Activated CD4-positive, alpha-beta T cell treated with anti-CD3 and anti-CD28 coated beads, Interleukin-2, amount 50 U/mL, for 1 hour (primary cell): ENCODE measurements around the gene SIGLEC15.
"Not testable (repeated sequence)": the region's sequence is repeated elsewhere in the genome, so short reads cannot be mapped to it uniquely, and the experiment has no call there.

ENCODE experiments used
- DNase-seq: peaks from one replicate; pipeline ENCODE4 v3.0.0-alpha.2; 2020

SIGLEC15 gene

GRCh38 chr18:45821026-45821425, 4.4 kb upstream of the SIGLEC15 start:
- no peak for DNase-seq

GRCh38 chr18:45821711-45822110, 3.8 kb upstream of the SIGLEC15 start:
- DNase-seq, result no peak

GRCh38 chr18:45826084-45826483, 609 bp downstream of the SIGLEC15 start:
- DNase-seq, result no peak

GRCh38 chr18:45826716-45827115, 1.2 kb downstream of the SIGLEC15 start:
- not testable (repeated sequence) for DNase-seq

DNA sequence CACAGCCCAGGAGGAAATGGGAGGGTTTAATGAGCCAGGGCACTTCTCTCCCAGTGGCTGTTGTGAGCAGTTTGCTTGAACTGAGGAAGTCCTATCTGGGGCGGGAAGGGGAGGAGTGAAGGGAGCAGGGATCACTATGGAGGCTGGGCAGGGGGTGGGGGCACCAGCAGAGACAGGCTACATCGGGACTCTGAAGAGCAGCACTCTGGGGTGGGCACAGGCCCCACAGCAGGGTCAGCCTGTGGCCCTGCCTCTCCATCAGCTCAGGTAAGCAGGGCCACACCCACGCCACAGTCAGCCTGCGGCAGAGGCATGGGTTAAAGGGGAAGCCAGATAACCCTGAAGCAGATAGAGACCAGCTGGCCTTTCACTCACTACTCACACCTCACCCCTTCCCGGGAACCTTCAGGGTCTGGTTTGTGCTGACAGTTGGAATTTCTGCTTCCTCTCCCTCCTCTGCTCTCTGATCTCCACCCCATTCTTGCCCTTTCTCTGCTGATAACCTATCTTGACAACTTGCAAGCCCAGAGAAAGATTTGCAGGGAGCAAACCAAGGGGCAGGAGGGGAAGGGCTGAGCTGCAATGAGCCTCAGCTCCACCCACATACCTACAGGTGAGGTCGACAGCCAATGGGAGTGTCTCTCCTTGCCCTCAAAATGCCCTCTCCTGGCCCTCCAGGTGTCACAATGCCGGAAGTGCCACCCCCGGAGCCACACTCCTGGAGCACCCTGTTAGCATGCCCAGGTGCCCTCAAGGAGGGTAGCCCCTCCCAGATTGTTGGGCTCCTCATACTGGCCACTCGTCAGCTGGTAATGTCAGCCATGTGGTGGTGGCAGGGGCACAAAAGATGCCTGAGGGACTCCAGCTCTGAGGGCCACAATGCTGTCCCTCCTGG, 3.7 kb downstream of the SIGLEC15 start:
- no peak for DNase-seq

DNA sequence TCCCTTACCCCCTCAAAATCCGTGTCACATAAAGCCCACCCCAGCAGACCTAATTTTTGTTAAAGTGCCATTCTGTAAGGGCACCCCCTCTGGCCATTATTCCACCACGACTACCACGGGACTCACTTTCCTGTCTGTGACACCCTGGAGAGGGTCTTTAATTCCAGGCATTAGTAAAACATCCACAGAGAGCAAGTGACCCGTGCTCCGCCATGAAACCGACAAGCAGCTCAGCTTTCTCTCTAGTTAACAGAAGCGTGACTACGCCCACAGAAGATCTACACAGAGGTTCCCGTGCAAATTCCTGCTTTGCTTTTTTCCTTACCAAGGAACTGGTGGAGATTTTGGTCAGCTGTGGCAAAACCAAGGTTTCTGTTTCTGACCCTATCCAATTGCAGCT, 4.4 kb downstream of the SIGLEC15 start:
- DNase-seq, result no peak

DNA sequence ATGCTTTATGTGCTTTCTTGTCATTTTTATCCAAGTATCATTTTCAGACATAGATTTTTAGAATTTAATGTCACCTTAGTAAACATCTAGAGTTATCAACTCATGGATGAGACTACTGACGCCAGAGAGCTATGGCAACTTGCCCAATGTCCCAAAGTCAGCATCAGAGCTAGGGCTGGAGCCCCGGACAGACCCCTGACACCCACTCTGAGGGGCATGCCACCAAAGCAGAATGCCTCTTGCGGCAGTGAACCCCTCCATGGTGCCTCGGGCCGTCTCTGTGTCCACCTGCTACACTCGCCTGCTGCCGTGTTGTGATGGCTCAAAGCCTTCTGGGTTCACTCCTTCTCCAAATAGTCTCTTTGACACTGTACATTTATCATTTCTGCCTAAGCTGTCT, 5.4 kb downstream of the SIGLEC15 start:
- no peak for DNase-seq

- no peak for DNase-seq
Observed at GRCh38 chr18:45833846-45834245, 8.4 kb downstream of the SIGLEC15 start.

- DNase-seq, result no peak
Observed at GRCh38 chr18:45834306-45834705, 8.8 kb downstream of the SIGLEC15 start.

DNA sequence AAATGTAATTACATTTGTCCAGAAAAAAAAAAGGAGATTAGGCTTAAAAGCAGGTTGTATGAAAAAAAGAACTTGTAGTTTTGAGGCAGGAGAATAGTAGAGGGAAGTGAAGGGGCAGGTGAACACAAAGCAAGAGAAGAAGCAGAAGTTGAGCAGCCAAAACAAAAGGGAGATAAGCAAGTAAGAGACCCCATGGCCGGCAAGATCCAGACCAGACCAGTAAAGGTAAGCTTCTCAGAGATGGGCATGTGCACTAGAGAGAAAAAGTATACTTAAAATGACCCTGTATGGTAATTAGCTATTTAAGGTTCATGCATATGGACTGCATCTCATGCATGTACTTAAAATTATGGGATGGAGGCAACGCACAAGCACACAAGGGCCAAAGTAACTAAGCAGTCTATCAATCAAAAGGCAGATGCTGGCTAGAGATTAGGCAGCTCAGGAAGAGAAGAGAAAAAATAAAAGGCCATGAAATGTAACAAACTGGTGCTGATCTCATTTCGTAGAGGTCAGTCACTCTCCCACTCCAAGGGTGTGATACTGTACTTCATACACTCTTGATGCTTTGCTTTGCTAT, 9.7 kb downstream of the SIGLEC15 start:
- no peak for DNase-seq

- no peak for DNase-seq
Observed at GRCh38 chr18:45836242-45837205, 11.0 kb downstream of the SIGLEC15 start.

DNA sequence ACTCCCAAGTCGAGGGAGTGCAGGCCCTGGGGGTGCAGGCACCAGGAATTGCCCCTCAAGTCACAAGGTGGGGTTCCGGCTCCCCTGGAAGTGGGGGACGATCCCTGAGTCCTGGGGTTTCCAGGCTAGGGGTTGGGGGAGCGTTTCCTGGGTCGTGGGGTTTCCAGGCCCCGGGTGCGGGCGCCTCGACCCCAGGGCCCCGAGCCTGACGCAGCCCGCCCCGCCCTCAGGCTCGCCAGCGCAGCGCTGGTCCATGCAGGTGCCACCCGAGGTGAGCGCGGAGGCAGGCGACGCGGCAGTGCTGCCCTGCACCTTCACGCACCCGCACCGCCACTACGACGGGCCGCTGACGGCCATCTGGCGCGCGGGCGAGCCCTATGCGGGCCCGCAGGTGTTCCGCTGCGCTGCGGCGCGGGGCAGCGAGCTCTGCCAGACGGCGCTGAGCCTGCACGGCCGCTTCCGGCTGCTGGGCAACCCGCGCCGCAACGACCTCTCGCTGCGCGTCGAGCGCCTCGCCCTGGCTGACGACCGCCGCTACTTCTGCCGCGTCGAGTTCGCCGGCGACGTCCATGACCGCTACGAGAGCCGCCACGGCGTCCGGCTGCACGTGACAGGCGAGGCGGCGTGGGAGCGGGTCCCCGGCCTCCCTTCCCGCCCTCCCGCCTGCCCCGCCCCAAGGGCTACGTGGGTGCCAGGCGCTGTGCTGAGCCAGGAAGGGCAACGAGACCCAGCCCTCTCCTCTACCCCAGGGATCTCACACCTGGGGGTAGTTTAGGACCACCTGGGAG, 12.0 kb downstream of the SIGLEC15 start:
- DNase-seq, result peak; percentile 21

- DNase-seq, result no peak
Observed at GRCh38 chr18:45838302-45839070, 13.0 kb downstream of the SIGLEC15 start.

DNA sequence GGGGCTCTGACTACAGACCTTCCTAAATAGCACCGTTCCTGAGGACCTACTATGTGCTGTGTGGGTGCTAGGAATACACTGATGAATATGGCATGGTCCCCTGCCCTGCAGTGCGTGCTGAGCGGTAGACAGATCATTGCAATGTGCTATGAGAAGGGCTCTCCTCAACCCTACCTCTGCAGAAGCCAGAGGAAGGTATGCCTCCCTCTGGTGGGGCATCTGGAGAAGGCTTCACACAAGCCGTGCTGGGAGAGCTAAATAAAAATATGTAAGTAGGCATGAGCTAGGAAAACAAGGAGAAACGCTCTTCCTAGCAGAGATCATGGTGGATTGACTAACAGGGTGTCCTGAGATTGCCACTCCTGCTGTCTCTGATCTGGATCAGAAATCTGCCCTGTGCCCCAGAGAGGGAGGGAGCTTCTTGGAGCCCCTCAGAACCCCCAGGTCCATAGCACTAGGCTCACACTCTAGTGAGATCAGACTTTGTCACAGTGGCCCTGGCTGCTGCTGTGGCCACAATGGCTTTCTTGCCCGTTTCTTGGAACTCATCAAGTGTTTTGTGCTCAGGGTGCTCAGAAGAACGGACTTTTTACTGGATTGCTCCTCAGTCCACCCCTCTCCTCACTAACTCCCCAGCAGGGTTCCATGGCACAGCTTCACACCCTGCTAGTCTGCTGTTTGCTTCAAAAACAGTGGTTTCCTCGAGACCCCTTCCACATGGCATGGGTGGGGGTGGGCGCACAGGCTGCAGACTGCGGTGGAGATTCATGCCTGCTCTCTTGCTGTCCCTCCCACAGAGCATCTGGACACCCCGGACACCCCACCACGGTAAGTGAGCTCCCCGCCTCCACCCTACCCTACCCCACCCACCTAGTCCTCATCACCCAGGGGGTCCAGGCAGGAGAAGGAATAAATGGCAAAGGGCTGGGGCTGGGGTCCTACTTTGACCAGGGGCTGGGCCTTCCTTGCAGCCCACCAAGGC, 14.2 kb downstream of the SIGLEC15 start:
- peak; percentile 13 for DNase-seq

DNA sequence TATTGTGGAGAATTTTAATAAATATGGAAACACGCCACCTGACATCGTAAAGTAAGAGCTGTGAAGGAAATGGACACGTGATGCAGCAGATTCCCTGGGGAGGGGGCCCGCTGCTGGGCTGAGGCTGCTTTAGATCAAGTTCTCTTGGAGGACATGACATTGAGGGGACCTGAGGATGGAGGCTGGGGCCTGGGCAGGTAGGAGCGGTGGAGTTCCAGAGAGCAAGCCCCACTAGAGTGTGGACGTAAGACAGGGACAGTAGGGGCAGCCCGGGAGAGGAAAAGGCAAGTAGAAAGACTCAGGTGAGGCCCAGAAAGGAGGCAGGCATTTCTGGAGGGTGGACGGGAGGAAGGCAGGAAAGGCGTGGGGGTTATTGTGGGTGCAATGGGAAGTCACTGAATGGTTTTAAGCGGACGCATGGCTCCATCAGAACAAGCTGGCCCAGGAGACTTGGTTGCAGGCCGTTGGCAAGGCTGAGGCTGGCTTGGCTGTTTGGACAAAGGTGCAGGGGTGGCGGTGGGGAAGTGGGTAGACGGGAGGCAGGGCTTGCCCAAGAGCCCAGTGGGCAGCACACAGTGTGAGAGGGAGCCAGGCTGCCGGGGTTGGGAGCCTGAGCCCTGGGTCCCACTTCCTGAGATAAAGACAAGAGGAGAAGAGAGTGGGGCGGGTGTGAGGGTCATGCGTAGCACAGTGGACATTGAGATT, 15.7 kb downstream of the SIGLEC15 start:
- DNase-seq, result no peak

DNA sequence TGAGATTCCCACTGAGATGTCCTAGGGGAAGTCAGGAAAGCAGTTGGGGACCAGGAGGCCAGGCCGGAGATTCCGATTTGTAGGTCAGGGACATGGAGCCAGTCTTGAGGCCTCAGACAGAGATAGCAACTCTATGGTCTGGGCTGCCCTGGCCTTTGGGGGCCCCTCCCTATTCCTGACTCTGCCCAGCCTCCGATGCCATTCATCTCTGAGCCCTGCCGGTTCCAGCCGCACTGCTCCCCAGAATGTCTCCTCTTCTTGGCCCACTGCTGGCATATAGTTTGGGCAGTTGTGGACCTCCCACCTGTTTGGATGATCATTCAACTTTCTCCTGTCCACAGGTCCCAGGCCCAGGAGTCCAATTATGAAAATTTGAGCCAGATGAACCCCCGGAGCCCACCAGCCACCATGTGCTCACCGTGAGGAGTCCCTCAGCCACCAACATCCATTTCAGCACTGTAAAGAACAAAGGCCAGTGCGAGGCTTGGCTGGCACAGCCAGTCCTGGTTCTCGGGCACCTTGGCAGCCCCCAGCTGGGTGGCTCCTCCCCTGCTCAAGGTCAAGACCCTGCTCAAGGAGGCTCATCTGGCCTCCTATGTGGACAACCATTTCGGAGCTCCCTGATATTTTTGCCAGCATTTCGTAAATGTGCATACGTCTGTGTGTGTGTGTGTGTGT, 16.4 kb downstream of the SIGLEC15 start:
- no peak for DNase-seq

DNA sequence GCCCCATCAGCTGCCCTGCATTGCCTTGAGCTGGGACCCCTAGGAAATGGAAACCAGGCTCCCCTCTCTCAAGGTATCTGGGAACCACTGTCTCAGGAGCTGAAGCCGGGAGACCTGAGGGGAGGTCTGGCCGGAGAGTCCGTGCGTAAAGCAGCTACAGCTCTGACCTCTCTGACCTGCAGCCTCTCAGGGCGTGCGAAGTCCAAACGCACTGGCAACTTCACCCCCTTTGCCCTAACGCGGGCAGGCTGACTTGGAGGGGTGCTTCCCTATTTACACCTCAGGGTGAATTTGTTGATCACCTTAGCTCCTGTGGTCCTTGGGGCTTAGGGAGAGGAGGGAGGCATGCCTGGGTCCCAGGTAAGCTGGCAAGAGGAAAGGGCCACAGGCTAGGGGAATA, 17.5 kb downstream of the SIGLEC15 start:
- DNase-seq, result no peak

DNA sequence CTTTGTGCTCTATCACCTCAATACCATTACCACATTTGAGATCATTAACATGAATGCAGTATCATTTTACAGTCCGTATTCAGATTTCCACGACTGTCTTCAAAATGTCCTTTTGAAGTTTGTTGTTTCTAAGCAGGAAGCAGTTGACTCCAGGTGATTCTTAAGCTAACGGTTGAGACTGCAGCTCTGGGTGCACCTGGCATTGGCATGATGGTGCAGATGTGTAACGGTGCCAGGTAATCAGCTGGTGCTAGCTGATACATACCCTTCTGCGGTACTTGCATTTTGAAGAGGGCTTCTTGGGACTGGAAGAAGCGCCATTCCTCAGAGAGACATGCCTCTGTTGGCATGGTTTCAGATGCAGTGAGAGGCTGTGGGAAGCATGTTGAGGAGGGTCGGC, 19.5 kb downstream of the SIGLEC15 start:
- no peak for DNase-seq

GRCh38 chr18:45845410-45845809, 19.9 kb downstream of the SIGLEC15 start:
- no peak for DNase-seq
